ENCODE measurements around the gene COMMD1.

COMMD1 gene

DNA sequence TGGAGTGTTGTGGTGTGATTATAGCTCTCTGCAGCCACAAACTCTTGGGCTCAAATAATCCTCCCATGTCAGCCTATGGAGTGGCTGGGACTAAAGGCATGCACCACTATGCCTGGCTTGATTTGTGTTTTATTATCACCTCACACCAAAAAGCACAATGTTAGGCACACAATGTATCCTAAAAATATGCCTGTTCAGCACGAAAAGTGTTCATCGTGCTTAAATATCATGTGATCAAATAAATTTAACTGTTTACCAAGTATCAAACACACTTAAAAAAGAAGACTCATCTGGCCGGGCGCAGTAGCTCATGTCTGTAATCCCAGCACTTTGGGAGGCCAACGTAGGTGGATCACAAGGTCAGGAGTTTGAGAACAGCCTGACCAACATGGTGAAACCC lies 22.6 kb upstream of the COMMD1 start:
- Histone ChIP-seq H3K4me1 (ENCODE audit: control insufficient read depth, insufficient read depth, low read depth, low read length) (peaks cover 7% of the 10 kb centered on the region), H3K4me2 (ENCODE audit: low read length, poor library complexity, severe bottlenecking) (no peak overlapping the region), H2BK5ac (ENCODE audit: low read depth, low read length, poor library complexity, severe bottlenecking) (no peak overlapping the region), H4K8ac (ENCODE audit: low read length) (no peak overlapping the region), H3K18ac (ENCODE audit: low read depth in 1 of 2, low read length in 2 of 2) (no peak overlapping the region), H3K4me3 (ENCODE audit: insufficient read depth in 1 of 2, low read depth in 1 of 2, low read length in 2 of 2) (no peak overlapping the region), H3K79me1 (replicated peaks; ENCODE audit: low read length, poor library complexity, severe bottlenecking) (peaks cover 3% of the 10 kb centered on the region), H2BK120ac (ENCODE audit: low read depth, low read length) (no peak overlapping the region), H3K27me3 (ENCODE audit: control insufficient read depth in 1 of 2, insufficient read depth in 1 of 2, low read length in 2 of 2) (no peaks in the 10 kb centered on the region), H2AFZ (ENCODE audit: low read depth, low read length) (no peak overlapping the region), H2BK12ac (ENCODE audit: low read length in 2 of 2) (no peak overlapping the region), H3K36me3 (ENCODE audit: control insufficient read depth in 1 of 2, insufficient read depth in 2 of 2, low read depth in 1 of 2, low read length in 2 of 2) (peaks cover 31 to 74% of the 10 kb centered on the region in 2 experiments), H3K23ac (ENCODE audit: low read length in 2 of 2) (no peak overlapping the region), H3K27ac (ENCODE audit: low read length, poor library complexity, severe bottlenecking) (no peak overlapping the region), H3K14ac (ENCODE audit: low read length in 2 of 2) (no peak overlapping the region), H3K9ac (ENCODE audit: low read length) (no peak overlapping the region), H4K91ac (ENCODE audit: low read length) (no peak overlapping the region), H3K9me3 (ENCODE audit: control insufficient read depth, low read length) (no peaks in the 10 kb centered on the region), H2AK5ac (ENCODE audit: low read length, severe bottlenecking) (no peak overlapping the region), H2BK15ac (ENCODE audit: low read depth, poor library complexity, severe bottlenecking) (no peak overlapping the region), H3K4ac (ENCODE audit: low read depth in 1 of 2, low read length in 2 of 2) (no peak overlapping the region)
- WGBS = 100% methylated on average over 5 of the region's 5 CpGs
- no peak for DNase-seq

DNA sequence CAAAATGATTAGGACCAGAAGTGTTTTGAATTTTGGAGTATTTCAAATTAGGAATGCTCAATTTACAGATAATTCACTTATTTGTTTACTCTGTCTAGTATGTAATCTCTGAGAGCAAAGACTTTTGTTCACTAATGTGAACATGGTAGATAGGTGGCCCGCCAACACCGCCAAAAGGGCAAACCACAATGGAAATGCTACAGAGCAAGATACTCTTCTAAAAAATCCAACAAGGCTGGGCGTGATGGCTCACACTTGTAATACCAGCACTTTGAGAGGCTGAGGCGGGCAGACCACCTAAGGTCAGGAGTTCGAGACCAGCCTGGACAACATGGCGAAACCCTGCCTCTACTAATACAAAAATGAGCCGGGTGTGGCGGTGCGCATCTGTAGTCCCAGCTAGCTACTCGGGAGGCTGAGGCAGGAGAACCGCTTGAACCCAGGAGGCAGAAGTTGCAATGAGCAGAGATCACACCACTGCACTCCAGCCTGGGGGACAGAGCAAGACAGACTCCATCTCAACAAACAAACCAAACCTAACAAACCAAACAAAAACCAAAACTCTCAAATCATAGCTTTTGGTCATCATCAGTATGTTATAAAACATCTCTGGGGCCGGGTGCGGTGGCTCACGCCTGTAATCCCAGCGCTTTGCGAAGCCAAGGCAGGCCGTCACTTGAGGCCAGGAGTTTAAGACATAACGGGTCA lies 19.4 kb upstream of the COMMD1 start:
- no peak overlapping the region for H3K27ac ChIP-seq (ENCODE audit: low read length, poor library complexity, severe bottlenecking)
- DNase-seq = no peak
- WGBS = 94% methylated on average over 18 of the region's 18 CpGs

DNA sequence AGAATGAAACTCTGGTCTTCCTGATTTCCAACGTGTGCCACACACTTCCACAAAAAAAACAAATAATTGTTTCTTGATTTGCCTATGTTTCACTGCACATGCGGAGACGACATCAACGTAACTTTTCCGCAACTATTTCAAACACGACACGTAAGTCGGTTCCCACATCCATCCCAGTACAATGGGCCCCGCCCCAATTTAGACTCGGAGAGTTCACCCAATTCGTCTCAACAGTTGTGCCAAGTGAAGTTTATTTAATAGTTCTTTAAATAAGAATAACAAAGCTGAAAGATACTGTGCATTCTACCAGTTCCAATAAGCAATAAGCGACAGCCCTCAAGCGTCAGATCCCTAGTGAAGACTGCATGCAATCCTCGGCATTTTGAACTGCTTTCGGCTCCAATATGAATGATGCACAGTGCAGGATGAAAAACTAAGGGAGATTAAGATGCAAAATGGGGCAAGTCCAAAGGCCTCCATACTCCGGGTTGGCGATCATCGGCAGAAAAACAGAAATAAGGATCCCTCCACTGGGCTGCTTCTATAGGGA lies 17.7 kb upstream of the COMMD1 start:
- H3K4me1 ChIP-seq (ENCODE audit: control insufficient read depth, insufficient read depth, low read depth, low read length) = peaks cover 10% of the 10 kb centered on the region
- peak overlapping the region; percentile 96 for H4K91ac ChIP-seq (ENCODE audit: low read length)
- H3K79me1 ChIP-seq (replicated peaks; ENCODE audit: low read length, poor library complexity, severe bottlenecking) = peaks cover 3% of the 10 kb centered on the region
- H2AK5ac ChIP-seq (ENCODE audit: low read length, severe bottlenecking) = peak overlapping the region; percentile 92
- H3K4me2 ChIP-seq (ENCODE audit: low read length, poor library complexity, severe bottlenecking) = peak overlapping the region; percentile 60
- H2BK120ac ChIP-seq (ENCODE audit: low read depth, low read length) = peak overlapping the region; percentile 49
- peaks cover 15 to 25% of the 10 kb centered on the region in 2 experiments for H3K36me3 ChIP-seq (ENCODE audit: control insufficient read depth in 1 of 2, insufficient read depth in 2 of 2, low read depth in 1 of 2, low read length in 2 of 2)
- under 1% methylated on average over 14 of the region's 18 CpGs for whole genome bisulfite sequencing
- H3K27ac ChIP-seq (ENCODE audit: low read length, poor library complexity, severe bottlenecking) = peak overlapping the region; percentile 91
- peak overlapping the region; percentile 97 for H3K9ac ChIP-seq (ENCODE audit: low read length)
- peak overlapping the region; percentile 94 to 99 for H3K18ac ChIP-seq (ENCODE audit: low read depth in 1 of 2, low read length in 2 of 2)
- H2BK12ac ChIP-seq (ENCODE audit: low read length in 2 of 2) = no peak overlapping the region
- no peak overlapping the region for H2AFZ ChIP-seq (ENCODE audit: low read depth, low read length)
- H4K8ac ChIP-seq (ENCODE audit: low read length) = no peak overlapping the region
- no peak overlapping the region for H2BK15ac ChIP-seq (ENCODE audit: low read depth, poor library complexity, severe bottlenecking)
- DNase-seq = peak; percentile 57
- H3K23ac ChIP-seq (ENCODE audit: low read length in 2 of 2) = no peak overlapping the region
- peak overlapping the region; percentile 93 to 95 for H3K4me3 ChIP-seq (ENCODE audit: insufficient read depth in 1 of 2, low read depth in 1 of 2, low read length in 2 of 2)
- H3K4ac ChIP-seq (ENCODE audit: low read depth in 1 of 2, low read length in 2 of 2) = peak overlapping the region; percentile 81 to 90
- peak overlapping the region; percentile 69 to 74 for H3K14ac ChIP-seq (ENCODE audit: low read length in 2 of 2)
- H2BK5ac ChIP-seq (ENCODE audit: low read depth, low read length, poor library complexity, severe bottlenecking) = peak overlapping the region; percentile 99
- H3K27me3 ChIP-seq (ENCODE audit: control insufficient read depth in 1 of 2, insufficient read depth in 1 of 2, low read length in 2 of 2) = no peaks in the 10 kb centered on the region
- no peaks in the 10 kb centered on the region for H3K9me3 ChIP-seq (ENCODE audit: control insufficient read depth, low read length)

More for the DNA sequence above, 19.4 kb upstream of the COMMD1 start:
- Histone ChIP-seq H2AK5ac (ENCODE audit: low read length, severe bottlenecking) (no peak overlapping the region), H3K18ac (ENCODE audit: low read depth in 1 of 2, low read length in 2 of 2) (no peak overlapping the region), H2BK120ac (ENCODE audit: low read depth, low read length) (no peak overlapping the region), H2BK5ac (ENCODE audit: low read depth, low read length, poor library complexity, severe bottlenecking) (no peak overlapping the region), H3K9me3 (ENCODE audit: control insufficient read depth, low read length) (no peaks in the 10 kb centered on the region), H3K4me2 (ENCODE audit: low read length, poor library complexity, severe bottlenecking) (peak overlapping the region; percentile 28), H3K14ac (ENCODE audit: low read length in 2 of 2) (no peak overlapping the region), H3K23ac (ENCODE audit: low read length in 2 of 2) (no peak overlapping the region), H3K4ac (ENCODE audit: low read depth in 1 of 2, low read length in 2 of 2) (no peak overlapping the region), H3K79me1 (replicated peaks; ENCODE audit: low read length, poor library complexity, severe bottlenecking) (peaks cover 3% of the 10 kb centered on the region), H4K91ac (ENCODE audit: low read length) (no peak overlapping the region), H3K4me3 (ENCODE audit: insufficient read depth in 1 of 2, low read depth in 1 of 2, low read length in 2 of 2) (peak overlapping the region in 1 of 2 experiments; percentile 95), H4K8ac (ENCODE audit: low read length) (no peak overlapping the region), H2AFZ (ENCODE audit: low read depth, low read length) (no peak overlapping the region), H3K27me3 (ENCODE audit: control insufficient read depth in 1 of 2, insufficient read depth in 1 of 2, low read length in 2 of 2) (no peaks in the 10 kb centered on the region), H3K36me3 (ENCODE audit: control insufficient read depth in 1 of 2, insufficient read depth in 2 of 2, low read depth in 1 of 2, low read length in 2 of 2) (peaks cover 23 to 42% of the 10 kb centered on the region in 2 experiments), H3K4me1 (ENCODE audit: control insufficient read depth, insufficient read depth, low read depth, low read length) (peaks cover 10% of the 10 kb centered on the region), H2BK15ac (ENCODE audit: low read depth, poor library complexity, severe bottlenecking) (no peak overlapping the region), H2BK12ac (ENCODE audit: low read length in 2 of 2) (no peak overlapping the region), H3K9ac (ENCODE audit: low read length) (no peak overlapping the region)

DNA sequence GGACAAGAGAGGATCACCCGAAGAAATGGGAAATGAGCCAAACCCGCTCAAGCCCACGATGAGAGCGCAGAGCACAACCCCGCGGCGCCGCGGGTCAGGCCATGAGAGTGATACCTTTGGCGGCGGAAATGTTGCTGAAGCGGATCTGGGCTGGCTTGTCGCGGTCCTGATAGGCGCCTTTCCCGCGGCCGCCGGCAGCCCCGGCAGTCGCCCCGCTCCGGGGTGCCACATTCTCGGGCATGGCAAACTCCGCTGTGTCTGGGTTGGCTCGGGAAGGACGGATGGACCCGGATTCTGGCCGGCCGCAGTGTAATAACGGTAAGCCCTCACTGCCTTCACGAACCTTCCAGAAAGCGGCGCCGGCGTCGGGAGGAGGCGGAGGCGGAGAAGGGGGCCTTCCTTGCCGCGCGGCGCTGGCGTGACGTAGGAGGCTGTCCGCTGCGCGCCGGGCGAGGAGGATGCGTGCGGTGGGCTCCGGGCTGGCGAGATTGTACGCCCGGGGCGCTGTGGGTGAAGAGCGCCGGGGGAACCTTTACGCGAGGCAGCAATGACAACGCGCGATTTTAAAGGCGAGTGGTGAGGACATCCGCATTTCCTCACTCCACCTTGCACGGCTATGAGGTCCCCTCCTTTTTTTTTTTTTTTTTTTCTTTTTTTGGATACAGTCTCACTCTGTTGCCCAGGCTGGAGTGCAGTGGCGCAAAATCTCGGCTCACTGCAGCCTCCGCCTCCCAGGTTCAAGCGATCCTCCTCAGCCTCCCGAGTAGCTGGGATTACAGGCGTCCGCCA lies 17.0 kb upstream of the COMMD1 start, which contains the start of gene CCT4:
CCT4 (minus strand) TSS at position 390 of the 789 bp plus-strand sequence; CDS start at position 241, 149 bp downstream.
- Histone ChIP-seq H3K23ac (ENCODE audit: low read length in 2 of 2) (no peak within 1 kb of the TSS), H3K4me3 (ENCODE audit: insufficient read depth in 1 of 2, low read depth in 1 of 2, low read length in 2 of 2) (peak within 1 kb of the TSS; percentile 93 to 95), H4K8ac (ENCODE audit: low read length) (peak within 1 kb of the TSS; percentile 98), H3K9ac (ENCODE audit: low read length) (peak within 1 kb of the TSS; percentile 97), H2BK15ac (ENCODE audit: low read depth, poor library complexity, severe bottlenecking) (peak within 1 kb of the TSS; percentile 83), H2AK5ac (ENCODE audit: low read length, severe bottlenecking) (peak within 1 kb of the TSS; percentile 92), H3K27me3 (ENCODE audit: control insufficient read depth in 1 of 2, insufficient read depth in 1 of 2, low read length in 2 of 2) (no peaks in the 10 kb centered on the region), H2BK12ac (ENCODE audit: low read length in 2 of 2) (peak within 1 kb of the TSS in 1 of 2 experiments; percentile 10), H2AFZ (ENCODE audit: low read depth, low read length) (peak within 1 kb of the TSS; percentile 95), H3K4ac (ENCODE audit: low read depth in 1 of 2, low read length in 2 of 2) (peak within 1 kb of the TSS; percentile 81 to 90), H3K18ac (ENCODE audit: low read depth in 1 of 2, low read length in 2 of 2) (peak within 1 kb of the TSS; percentile 94 to 99), H3K36me3 (ENCODE audit: control insufficient read depth in 1 of 2, insufficient read depth in 2 of 2, low read depth in 1 of 2, low read length in 2 of 2) (peaks cover 11 to 18% of the 10 kb centered on the region in 2 experiments), H2BK5ac (ENCODE audit: low read depth, low read length, poor library complexity, severe bottlenecking) (peak within 1 kb of the TSS; percentile 99), H4K91ac (ENCODE audit: low read length) (peak within 1 kb of the TSS; percentile 96), H3K27ac (ENCODE audit: low read length, poor library complexity, severe bottlenecking) (peak within 1 kb of the TSS; percentile 91), H3K4me2 (ENCODE audit: low read length, poor library complexity, severe bottlenecking) (peak within 1 kb of the TSS; percentile 71), H3K14ac (ENCODE audit: low read length in 2 of 2) (peak within 1 kb of the TSS; percentile 69 to 74), H2BK120ac (ENCODE audit: low read depth, low read length) (peak within 1 kb of the TSS; percentile 49), H3K9me3 (ENCODE audit: control insufficient read depth, low read length) (no peaks in the 10 kb centered on the region), H3K79me1 (replicated peaks; ENCODE audit: low read length, poor library complexity, severe bottlenecking) (peaks cover 3% of the 10 kb centered on the region), H3K4me1 (ENCODE audit: control insufficient read depth, insufficient read depth, low read depth, low read length) (peaks cover 10% of the 10 kb centered on the region)
- 2% methylated on average over 67 of the region's 74 CpGs for WGBS
- DNase-seq = peak; percentile 88

Measured in mesenchymal stem cell (in vitro differentiated cells and primary cell).